Myocyte (in vitro differentiated cells): Measurements from ENCODE around the gene ABCD4. TPM values are rescaled to one million over a fixed set of nuclear protein-coding genes. Genes with fewer than 3 reads are reported as not detected.

Experiments
- DNase-seq: peaks from one replicate; pipeline ENCODE4 v3.0.0-alpha.2; 2012; ENCODE audit warnings: low read depth
- total RNA-seq: library from RNA; depleted of rRNA; stranded (reverse); fragments of >200 nt; gene quantifications from 2 replicates; pipeline ENCODE4 v1.2.3, GENCODE V29; 2014

Gene ABCD4
- total RNA-seq, 1 donor from 2014 or later = 20.0 TPM

GRCh38 chr14:74238974-74239847 is 63.5 kb downstream of the ABCD4 start, which contains the start of gene VSX2:
Gene VSX2 (plus strand): TSS chr14:74239449. CDS start chr14:74239562, 113 bp downstream.
- no peak for DNase-seq

GRCh38 chr14:74237441-74237840 is 65.3 kb downstream of the ABCD4 start:
- DNase-seq = no peak

Other genes with a start within 250 kb of the ABCD4 start
- 14.9 and 16.8 TPM in 2 replicates for gene ALDH6A1, start 218.5 kb downstream of the ABCD4 start, total RNA-seq
- gene LIN52, start 218.0 kb downstream of the ABCD4 start, total RNA-seq = 6.5 and 7.5 TPM in 2 replicates
- gene VSX2, start 63.5 kb downstream of the ABCD4 start, total RNA-seq = not detected in 2 replicates
- not detected in 2 replicates for gene VRTN, start 45.5 kb upstream of the ABCD4 start, total RNA-seq
- gene SYNDIG1L, start 123.3 kb upstream of the ABCD4 start, total RNA-seq = 0.24 TPM in 1 of 2 replicates, not detected in the other
- 658 and 898 TPM in 2 replicates for gene NPC2, start 190.4 kb upstream of the ABCD4 start, total RNA-seq
- gene ISCA2, start 190.8 kb upstream of the ABCD4 start, total RNA-seq = 14.6 and 27.0 TPM in 2 replicates